ENCODE measurements around the gene TMEM117. TPM values are rescaled to one million over a fixed set of nuclear protein-coding genes. Genes with fewer than 3 reads are reported as not detected.

The TMEM117 gene
- total RNA-seq, 1 experiment from 2014 or later, result 5.9 TPM

- TF ChIP-seq CTCF (conservative IDR thresholded peaks at IDR 0.05; ENCODE audit: low read depth, low read length), result no peak
- TF ChIP-seq EZH2 (IDR thresholded peaks at IDR 0.05; ENCODE audit: borderline replicate concordance, low read depth, low read length, poor library complexity, severe bottlenecking), result no peak
- intact Hi-C loops (cut with micrococcal nuclease; ENCODE audit: unreplicated experiment), result no loop called here
- no peaks in the 10 kb centered on the region for H3K36me3 ChIP-seq (ENCODE audit: insufficient read depth, low read length, poor library complexity, severe bottlenecking)
- peaks cover 7% of the 10 kb centered on the region for H3K4me1 ChIP-seq (ENCODE audit: insufficient read depth, low read length, poor library complexity, severe bottlenecking)
- H3K9me3 ChIP-seq (ENCODE audit: low read depth, low read length, poor library complexity, severe bottlenecking), result no peaks in the 10 kb centered on the region
- no peak for DNase-seq (ENCODE audit: low spot score)
- H3K27ac ChIP-seq (ENCODE audit: low read depth, low read length, poor library complexity, severe bottlenecking), result no peak overlapping the region
- no TSS peak for BruUV-seq (replicated peaks)
- ChIA-PET POLR2A (ENCODE audit: low non-redundant PET) (no interaction called here), CTCF (no interaction called here)
- H3K27me3 ChIP-seq (replicated peaks; ENCODE audit: insufficient read depth, low read depth, low read length, poor library complexity), result no peaks in the 10 kb centered on the region
- H3K4me3 ChIP-seq (ENCODE audit: low read depth, low read length, poor library complexity, severe bottlenecking), result no peak overlapping the region
These were observed 307.3 kb downstream of the TMEM117 start for GRCh38 chr12:44143175-44143574.

GRCh38 chr12:44148936-44149335 is 313.1 kb downstream of the TMEM117 start:
- no TSS peak for BruUV-seq (replicated peaks)
- H3K27ac ChIP-seq (ENCODE audit: low read depth, low read length, poor library complexity, severe bottlenecking), result no peak overlapping the region
- ChIA-PET CTCF (no interaction called here), POLR2A (ENCODE audit: low non-redundant PET) (no interaction called here)
- TF ChIP-seq CTCF (conservative IDR thresholded peaks at IDR 0.05; ENCODE audit: low read depth, low read length) (no peak), EZH2 (IDR thresholded peaks at IDR 0.05; ENCODE audit: borderline replicate concordance, low read depth, low read length, poor library complexity, severe bottlenecking) (no peak)
- no peak for DNase-seq (ENCODE audit: low spot score)
- H3K27me3 ChIP-seq (replicated peaks; ENCODE audit: insufficient read depth, low read depth, low read length, poor library complexity), result no peaks in the 10 kb centered on the region
- intact Hi-C loops (cut with micrococcal nuclease; ENCODE audit: unreplicated experiment), result no loop called here
- H3K4me3 ChIP-seq (ENCODE audit: low read depth, low read length, poor library complexity, severe bottlenecking), result no peak overlapping the region
- no peaks in the 10 kb centered on the region for H3K9me3 ChIP-seq (ENCODE audit: low read depth, low read length, poor library complexity, severe bottlenecking)
- H3K36me3 ChIP-seq (ENCODE audit: insufficient read depth, low read length, poor library complexity, severe bottlenecking), result no peaks in the 10 kb centered on the region
- H3K4me1 ChIP-seq (ENCODE audit: insufficient read depth, low read length, poor library complexity, severe bottlenecking), result peaks cover 10% of the 10 kb centered on the region

- no peak overlapping the region for H3K4me3 ChIP-seq (ENCODE audit: low read depth, low read length, poor library complexity, severe bottlenecking)
- no peaks in the 10 kb centered on the region for H3K27me3 ChIP-seq (replicated peaks; ENCODE audit: insufficient read depth, low read depth, low read length, poor library complexity)
- H3K27ac ChIP-seq (ENCODE audit: low read depth, low read length, poor library complexity, severe bottlenecking), result no peak overlapping the region
- no peak for DNase-seq (ENCODE audit: low spot score)
- H3K9me3 ChIP-seq (ENCODE audit: low read depth, low read length, poor library complexity, severe bottlenecking), result no peaks in the 10 kb centered on the region
- H3K4me1 ChIP-seq (ENCODE audit: insufficient read depth, low read length, poor library complexity, severe bottlenecking), result peaks cover 6% of the 10 kb centered on the region
- no TSS peak for BruUV-seq (replicated peaks)
- intact Hi-C loops (cut with micrococcal nuclease; ENCODE audit: unreplicated experiment), result no loop called here
- POLR2A ChIA-PET (ENCODE audit: low non-redundant PET), result no interaction called here
- TF ChIP-seq EZH2 (IDR thresholded peaks at IDR 0.05; ENCODE audit: borderline replicate concordance, low read depth, low read length, poor library complexity, severe bottlenecking) (no peak), CTCF (conservative IDR thresholded peaks at IDR 0.05; ENCODE audit: low read depth, low read length) (no peak)
- no peaks in the 10 kb centered on the region for H3K36me3 ChIP-seq (ENCODE audit: insufficient read depth, low read length, poor library complexity, severe bottlenecking)
- CTCF ChIA-PET, result no interaction called here
These were observed 318.2 kb downstream of the TMEM117 start for GRCh38 chr12:44154128-44154527.

Measured in A673 (cell line).